ENCODE data around the gene KLC4.

The KLC4 gene

GRCh38 chr6:43061861-43062260 lies 2.4 kb downstream of the KLC4 start:
- TF ChIP-seq CREB1 (IDR thresholded peaks at IDR 0.05; ENCODE audit: low read depth) (no peak), USF1 (IDR thresholded peaks at IDR 0.05) (no peak), MAX (IDR thresholded peaks at IDR 0.05) (no peak), RAD21 (IDR thresholded peaks at IDR 0.05; ENCODE audit: low read depth) (no peak), CEBPB (IDR thresholded peaks at IDR 0.05) (no peak), TEAD4 (IDR thresholded peaks at IDR 0.05) (no peak), FOXM1 (IDR thresholded peaks at IDR 0.05; ENCODE audit: borderline replicate concordance, low read depth) (no peak)

GRCh38 chr6:43062818-43063217 lies 3.4 kb downstream of the KLC4 start:
- no peak for TF ChIP-seq NFIC (IDR thresholded peaks at IDR 0.05)
- no peak for TF ChIP-seq MAX (IDR thresholded peaks at IDR 0.05)
- no peak for TF ChIP-seq RAD21 (IDR thresholded peaks at IDR 0.05; ENCODE audit: low read depth)
- TF ChIP-seq ZBTB7A (IDR thresholded peaks at IDR 0.05; ENCODE audit: low read depth), result no peak
- no peak for TF ChIP-seq CEBPB (IDR thresholded peaks at IDR 0.05)

GRCh38 chr6:43070028-43070632 lies 10.7 kb downstream of the KLC4 start:
- TF ChIP-seq TAF1 (IDR thresholded peaks at IDR 0.05; ENCODE audit: low read depth) (no peak), MAX (IDR thresholded peaks at IDR 0.05) (no peak), RAD21 (IDR thresholded peaks at IDR 0.05; ENCODE audit: low read depth) (peak; percentile 66)

- TF ChIP-seq TCF12 (IDR thresholded peaks at IDR 0.05; ENCODE audit: low read depth), result no peak
- no peak for TF ChIP-seq TAF1 (IDR thresholded peaks at IDR 0.05; ENCODE audit: low read depth)
- TF ChIP-seq EP300 (IDR thresholded peaks at IDR 0.05; ENCODE audit: borderline replicate concordance), result no peak
- no peak for TF ChIP-seq NFIC (IDR thresholded peaks at IDR 0.05)
- TF ChIP-seq MAX (IDR thresholded peaks at IDR 0.05), result no peak
- no peak for TF ChIP-seq FOXM1 (IDR thresholded peaks at IDR 0.05; ENCODE audit: borderline replicate concordance, low read depth)
- TF ChIP-seq EGR1 (IDR thresholded peaks at IDR 0.05), result no peak; the same call in 1 of the 2 replicates
- no peak for TF ChIP-seq CEBPB (IDR thresholded peaks at IDR 0.05)
Observed at GRCh38 chr6:43074847-43075669, 15.6 kb downstream of the KLC4 start.

GRCh38 chr6:43075670-43076463 lies 16.4 kb downstream of the KLC4 start, which contains the start of gene PTK7:
Gene PTK7 (plus strand): TSS chr6:43076314. CDS start chr6:43076489, 175 bp downstream.
- TF ChIP-seq NFIC (IDR thresholded peaks at IDR 0.05), result no peak
- TF ChIP-seq MAX (IDR thresholded peaks at IDR 0.05), result no peak
- no peak for TF ChIP-seq YY1 (IDR thresholded peaks at IDR 0.05; ENCODE audit: low read depth)
- TF ChIP-seq RAD21 (IDR thresholded peaks at IDR 0.05; ENCODE audit: low read depth), result no peak
- no peak for TF ChIP-seq TAF1 (IDR thresholded peaks at IDR 0.05; ENCODE audit: low read depth)
- no peak for TF ChIP-seq CREB1 (IDR thresholded peaks at IDR 0.05; ENCODE audit: low read depth)
- TF ChIP-seq ZBTB7A (IDR thresholded peaks at IDR 0.05; ENCODE audit: low read depth), result no peak; the same call in 1 of the 2 replicates

- TF ChIP-seq RAD21 (IDR thresholded peaks at IDR 0.05; ENCODE audit: low read depth) (peak; percentile 2; the same call in 1 of the 2 replicates), USF1 (IDR thresholded peaks at IDR 0.05) (0 out of 2 replicates have a peak, but pooled peaks have one; percentile 13), MAX (IDR thresholded peaks at IDR 0.05) (peak; percentile 53), EGR1 (IDR thresholded peaks at IDR 0.05) (no peak), ZBTB7A (IDR thresholded peaks at IDR 0.05; ENCODE audit: low read depth) (peak; percentile 68), TAF1 (IDR thresholded peaks at IDR 0.05; ENCODE audit: low read depth) (peak; percentile 48)
Observed at GRCh38 chr6:43076464-43077332, 17.3 kb downstream of the KLC4 start.

GRCh38 chr6:43077333-43077809 lies 17.9 kb downstream of the KLC4 start:
- no peak for TF ChIP-seq FOXM1 (IDR thresholded peaks at IDR 0.05; ENCODE audit: borderline replicate concordance, low read depth)
- no peak for TF ChIP-seq EP300 (IDR thresholded peaks at IDR 0.05; ENCODE audit: borderline replicate concordance)
- no peak for TF ChIP-seq MAX (IDR thresholded peaks at IDR 0.05)
